HCT116 (cell line): Measurements from ENCODE around the gene IQCM. TPM values are rescaled to one million over a fixed set of nuclear protein-coding genes. Genes with fewer than 3 reads are reported as not detected.

ENCODE experiments used
- ATAC-seq: fragments of 200-7000 bp; cut with Tn5 transposase; 2 replicates; pipeline ENCODE4 v1.9.1; 2020; ENCODE audit warnings: mild to moderate bottlenecking, moderate library complexity
- BruUV-seq: library from RNA; stranded (reverse); fragments of 400-500 nt; replicated peaks from 2 replicates; lab custom pipeline; 2021; lab: Mats Ljungman, UMichigan
- CTCF ChIA-PET: fragments of 300-600 bp; sonication (Branson Sonifier 250); formaldehyde crosslinking; loops from one replicate; lab custom pipeline; 2021; ENCODE audit warnings: antibody characterized with exemption; lab: Charles Lee
- POLR2A ChIA-PET: fragments of 300-600, 350-600 bp; sonication (Branson Sonifier 250); formaldehyde crosslinking; loops from one replicate; lab custom pipeline; 2021; ENCODE audit warnings: antibody characterized with exemption; lab: Charles Lee
- RAD21 ChIA-PET, 2 experiments: fragments of 300-600 bp; sonication (Branson Sonifier 250); formaldehyde crosslinking; loops; one replicate each; lab custom pipeline; 2023; ENCODE audit warnings: low total read pairs in 2 of 2; ENCODE audit not compliant: uncharacterized antibody in 2 of 2, unreplicated experiment in 2 of 2, low non-redundant PET in 1 of 2; lab: Charles Lee
- DNase-seq: peaks from one replicate; pipeline ENCODE4 v3.0.0-alpha.2; 2010; ENCODE audit warnings: low read depth, low spot score
- H2AFZ ChIP-seq: fragments of 200-600 bp; shearing (Covaris generic), sonication (generic); 2 replicates; pipeline ENCODE4 v1.6.1; 2017; ENCODE audit warnings: low read depth, mixed run types, mixed read lengths, antibody characterized with exemption, low read length; ENCODE audit not compliant: poor library complexity, severe bottlenecking
- H3K27ac ChIP-seq: 2 replicates; pipeline ENCODE4 v1.5.1; 2012; ENCODE audit warnings: low read depth, low read length
- H3K27me3 ChIP-seq: fragments of 200-600 bp; sonication (generic); 2 replicates; pipeline ENCODE4 v1.6.1; 2016; ENCODE audit warnings: mixed run types, low read length, mixed read lengths; ENCODE audit not compliant: insufficient read depth
- H3K36me3 ChIP-seq, 2 experiments: fragments of 200-500 bp in 1 of 2; fragments of 200-600 bp in 1 of 2; sonication (Bioruptor generic) in 1 of 2; sonication (generic) in 1 of 2; 2 replicates each; pipeline versions ENCODE4 v1.5.1 to v1.6.1; 2014 to 2016; ENCODE audit warnings: low read length in 2 of 2, inconsistent platforms in 1 of 2, mixed read lengths in 1 of 2, mixed run types in 1 of 2; ENCODE audit not compliant: insufficient read depth in 2 of 2, control insufficient read depth in 1 of 2
- H3K4me1 ChIP-seq, 2 experiments: fragments of 200-600 bp in 1 of 2; sonication (generic) in 1 of 2; 2 replicates each; pipeline versions ENCODE4 v1.5.1 to v1.6.1; 2012 to 2017; ENCODE audit warnings: low read length in 2 of 2, inconsistent platforms in 1 of 2, mild to moderate bottlenecking in 1 of 2, mixed read lengths in 1 of 2, mixed run types in 1 of 2, moderate library complexity in 1 of 2; ENCODE audit not compliant: insufficient read depth in 2 of 2, control insufficient read depth in 1 of 2
- H3K4me2 ChIP-seq: fragments of 200-600 bp; sonication (generic); 2 replicates; pipeline ENCODE4 v1.6.1; 2017; ENCODE audit warnings: mixed run types, low read length, mixed read lengths
- H3K4me3 ChIP-seq, 2 experiments: fragments of 200-600 bp in 1 of 2; sonication (generic) in 1 of 2; replicated peaks in 1 of 2; 2 replicates each; pipeline ENCODE4 v1.5.1; 2011 to 2016; ENCODE audit warnings: low read length in 2 of 2, control low read depth in 1 of 2, low read depth in 1 of 2, mild to moderate bottlenecking in 1 of 2, mixed read lengths in 1 of 2, mixed run types in 1 of 2
- H3K79me2 ChIP-seq: fragments of 200-600 bp; sonication (generic); 2 replicates; pipeline ENCODE4 v1.6.1; 2017; ENCODE audit warnings: mild to moderate bottlenecking, mixed run types, low read length, moderate library complexity, mixed read lengths; ENCODE audit not compliant: insufficient read depth
- H3K9ac ChIP-seq: fragments of 200-600 bp; sonication (generic); 2 replicates; pipeline ENCODE4 v1.6.1; 2016; ENCODE audit warnings: low read length, mixed read lengths
- H3K9me2 ChIP-seq: fragments of 200-600 bp; sonication (generic), shearing (Covaris generic); 2 replicates; pipeline ENCODE4 v1.6.1; 2017; ENCODE audit warnings: mixed run types, mild to moderate bottlenecking, moderate library complexity; ENCODE audit not compliant: insufficient read depth
- H3K9me3 ChIP-seq, 2 experiments: fragments of 200-500 bp in 1 of 2; fragments of 200-600 bp in 1 of 2; sonication (Bioruptor generic) in 1 of 2; sonication (generic) in 1 of 2; 2 replicates each; pipeline ENCODE4 v1.6.1; 2014 to 2017; ENCODE audit warnings: low read length in 2 of 2, mixed read lengths in 2 of 2, inconsistent platforms in 1 of 2, low read depth in 1 of 2, mild to moderate bottlenecking in 1 of 2, mixed run types in 1 of 2, moderate library complexity in 1 of 2; ENCODE audit not compliant: control insufficient read depth in 1 of 2, insufficient read depth in 1 of 2
- H4K20me1 ChIP-seq: fragments of 200-600 bp; sonication (generic), shearing (Covaris generic); 2 replicates; pipeline ENCODE4 v1.6.1; 2017; ENCODE audit warnings: mixed run types, mild to moderate bottlenecking, moderate library complexity; ENCODE audit not compliant: insufficient read depth
- ATF3 ChIP-seq: IDR thresholded peaks from 2 replicates; pipeline ENCODE4 v1.6.1; 2012
- CBX3 ChIP-seq: IDR thresholded peaks from 2 replicates; pipeline ENCODE4 v1.6.1; 2012; ENCODE audit warnings: low read depth
- CEBPB ChIP-seq: IDR thresholded peaks from 2 replicates; pipeline ENCODE4 v1.6.1; 2012; ENCODE audit warnings: low read depth
- EGR1 ChIP-seq: IDR thresholded peaks from 2 replicates; pipeline ENCODE4 v1.6.1; 2012; ENCODE audit warnings: low read depth
- FOSL1 ChIP-seq: IDR thresholded peaks from 2 replicates; pipeline ENCODE4 v1.6.1; 2012; ENCODE audit warnings: low read depth
- JUND ChIP-seq: IDR thresholded peaks from 2 replicates; pipeline ENCODE4 v1.6.1; 2012
- MAX ChIP-seq: IDR thresholded peaks from 2 replicates; pipeline ENCODE4 v1.6.1; 2012
- POLR2A ChIP-seq: IDR thresholded peaks from 2 replicates; pipeline ENCODE4 v1.7.0; 2011; ENCODE audit warnings: borderline replicate concordance; ENCODE audit not compliant: insufficient read depth, insufficient read length; ENCODE audit errors: extremely low read depth
- POLR2AphosphoS5 ChIP-seq: IDR thresholded peaks from 2 replicates; pipeline ENCODE4 v1.6.1; 2011; ENCODE audit warnings: mild to moderate bottlenecking, low read depth, low read length, moderate library complexity
- RAD21 ChIP-seq: IDR thresholded peaks from 2 replicates; pipeline ENCODE4 v1.6.1; 2012; ENCODE audit warnings: low read depth, mild to moderate bottlenecking
- SIN3A ChIP-seq: IDR thresholded peaks from 2 replicates; pipeline ENCODE4 v1.6.1; 2012; ENCODE audit warnings: low read depth
- SP1 ChIP-seq: IDR thresholded peaks from 2 replicates; pipeline ENCODE4 v1.6.1; 2012; ENCODE audit warnings: low read depth
- SRF ChIP-seq: IDR thresholded peaks from 2 replicates; pipeline ENCODE4 v1.6.1; 2012; ENCODE audit warnings: low read depth
- TCF7L2 ChIP-seq: IDR thresholded peaks from 2 replicates; pipeline ENCODE4 v1.7.0; 2011; ENCODE audit warnings: borderline replicate concordance, inconsistent platforms; ENCODE audit not compliant: insufficient read depth, insufficient read length; ENCODE audit errors: extremely low read depth
- YY1 ChIP-seq: IDR thresholded peaks from 2 replicates; pipeline ENCODE4 v1.6.1; 2011; ENCODE audit warnings: low read length, low read depth, moderate library complexity, mild to moderate bottlenecking; ENCODE audit not compliant: insufficient replicate concordance; ENCODE audit errors: extremely low read depth
- ZBTB33 ChIP-seq: IDR thresholded peaks from 2 replicates; pipeline ENCODE4 v1.6.1; 2011; ENCODE audit warnings: mild to moderate bottlenecking, low read length, moderate library complexity; ENCODE audit not compliant: insufficient replicate concordance; ENCODE audit errors: extremely low read depth
- ZFX ChIP-seq: fragments of 450-650 bp; IDR thresholded peaks from 2 replicates; pipeline ENCODE4 v1.6.1; 2017
- ZNF274 ChIP-seq: fragments of 200-500 bp; sonication (Bioruptor generic); IDR thresholded peaks from 2 replicates; pipeline ENCODE4 v1.6.1; 2014; ENCODE audit warnings: mild to moderate bottlenecking, low read depth, low read length, inconsistent platforms
- intact Hi-C: fragments of 100-400 bp; cut with micrococcal nuclease; formaldehyde crosslinking; loops from 2 replicates; pipeline ENCODE4 v1.10.0; 2022
- total RNA-seq: library from RNA; stranded (reverse); gene quantifications from one replicate; pipeline ENCODE4 v1.2.1, GENCODE V29; 2021; ENCODE audit not compliant: unreplicated experiment
- TF ChIP-seq, protein P1 (sequence below), 3 experiments: fragments of 200-600 bp in 1 of 3; sonication (generic) in 1 of 3; IDR thresholded peaks in 2 of 3; conservative IDR thresholded peaks in 1 of 3; 2 replicates each; pipeline ENCODE4 v1.5.1; 2012 to 2017; ENCODE audit warnings: low read depth in 2 of 3, low read length in 2 of 3, antibody characterized with exemption in 1 of 3, borderline replicate concordance in 1 of 3, control low read depth in 1 of 3, mild to moderate bottlenecking in 1 of 3, mixed read lengths in 1 of 3, mixed run types in 1 of 3, moderate library complexity in 1 of 3; ENCODE audit not compliant: insufficient read depth in 1 of 3

Gene IQCM
- total RNA-seq, 1 experiment from 2014 or later, result 0.20 TPM

- TF ChIP-seq, protein P1, sequence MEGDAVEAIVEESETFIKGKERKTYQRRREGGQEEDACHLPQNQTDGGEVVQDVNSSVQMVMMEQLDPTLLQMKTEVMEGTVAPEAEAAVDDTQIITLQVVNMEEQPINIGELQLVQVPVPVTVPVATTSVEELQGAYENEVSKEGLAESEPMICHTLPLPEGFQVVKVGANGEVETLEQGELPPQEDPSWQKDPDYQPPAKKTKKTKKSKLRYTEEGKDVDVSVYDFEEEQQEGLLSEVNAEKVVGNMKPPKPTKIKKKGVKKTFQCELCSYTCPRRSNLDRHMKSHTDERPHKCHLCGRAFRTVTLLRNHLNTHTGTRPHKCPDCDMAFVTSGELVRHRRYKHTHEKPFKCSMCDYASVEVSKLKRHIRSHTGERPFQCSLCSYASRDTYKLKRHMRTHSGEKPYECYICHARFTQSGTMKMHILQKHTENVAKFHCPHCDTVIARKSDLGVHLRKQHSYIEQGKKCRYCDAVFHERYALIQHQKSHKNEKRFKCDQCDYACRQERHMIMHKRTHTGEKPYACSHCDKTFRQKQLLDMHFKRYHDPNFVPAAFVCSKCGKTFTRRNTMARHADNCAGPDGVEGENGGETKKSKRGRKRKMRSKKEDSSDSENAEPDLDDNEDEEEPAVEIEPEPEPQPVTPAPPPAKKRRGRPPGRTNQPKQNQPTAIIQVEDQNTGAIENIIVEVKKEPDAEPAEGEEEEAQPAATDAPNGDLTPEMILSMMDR (IDR thresholded peaks at IDR 0.05 in 2 of 3, conservative IDR thresholded peaks at IDR 0.05 in 1 of 3; ENCODE audit: borderline replicate concordance in 1 of 3, insufficient read depth in 1 of 3, low read depth in 2 of 3, low read length in 2 of 3), result no peak
- TF ChIP-seq SP1, result no peak
- TF ChIP-seq CEBPB, result no peak
- TF ChIP-seq ATF3, result no peak
- TF ChIP-seq MAX, result no peak
- no peak for TF ChIP-seq YY1
- TF ChIP-seq RAD21, result no peak
- no peak for TF ChIP-seq ZFX
- no peak for TF ChIP-seq JUND
- TF ChIP-seq, all 23 proteins: peak for 0
Measured at GRCh38 chr4:149706942-149707341, 108.7 kb downstream of the IQCM start (continued).

- Histone ChIP-seq H3K27ac (no peak overlapping the region), H3K27me3 (no peaks in the 10 kb centered on the region), H4K20me1 (no peaks in the 10 kb centered on the region), H3K4me2 (no peak overlapping the region), H3K9me2 (no peaks in the 10 kb centered on the region), H2AFZ (no peak overlapping the region), H3K4me1 (no peaks in the 10 kb centered on the region), H3K9ac (no peak overlapping the region), H3K9me3 (no peaks in the 10 kb centered on the region), H3K36me3 (no peaks in the 10 kb centered on the region), H3K79me2 (no peaks in the 10 kb centered on the region), H3K4me3 (no peak overlapping the region)
- ChIA-PET CTCF (no interaction called here), RAD21 (no interaction called here), POLR2A (no interaction called here)
- no TSS peak for BruUV-seq
- DNase-seq (no peak), ATAC-seq (no peak)
- intact Hi-C loops, result no loop called here
- no peak for TF ChIP-seq JUND
- no peak for TF ChIP-seq POLR2AphosphoS5
- no peak for TF ChIP-seq CBX3
- no peak for TF ChIP-seq SIN3A
- TF ChIP-seq TCF7L2, result no peak
- TF ChIP-seq POLR2A, result no peak
- no peak for TF ChIP-seq FOSL1
- no peak for TF ChIP-seq ATF3
- no peak for TF ChIP-seq ZBTB33
- TF ChIP-seq RAD21, result no peak
- no peak for TF ChIP-seq YY1
- TF ChIP-seq SRF, result no peak
- no peak for TF ChIP-seq ZNF274
- TF ChIP-seq EGR1, result no peak
Measured at GRCh38 chr4:149702414-149703293, 113.0 kb downstream of the IQCM start.
